Activated CD8-positive, alpha-beta T cell treated with anti-CD3 and anti-CD28 coated beads for 36 hours (primary cell): ENCODE data around the gene SOX18. TPM values are rescaled to one million over a fixed set of nuclear protein-coding genes. Genes with fewer than 3 reads are reported as not detected.

Experiments
- ATAC-seq: fragments of 200-7000 bp; cut with Tn5 transposase; one replicate; pipeline ENCODE4 v1.10.0; 2021; ENCODE audit warnings: mild to moderate bottlenecking, moderate library complexity
- CTCF ChIA-PET: fragments of 350-600 bp; sonication (Branson Sonifier 250); formaldehyde crosslinking; loops from one replicate; lab custom pipeline; 2021; ENCODE audit warnings: antibody characterized with exemption; lab: Charles Lee
- POLR2A ChIA-PET: fragments of 350-600 bp; sonication (Branson Sonifier 250); formaldehyde crosslinking; loops from one replicate; lab custom pipeline; 2021; ENCODE audit warnings: antibody characterized with exemption; lab: Charles Lee
- DNase-seq: peaks from one replicate; pipeline ENCODE4 v3.0.0-alpha.2; 2020
- H3K27ac Mint-ChIP-seq: one replicate; pipeline ENCODE4 v1.8.0; 2021; ENCODE audit warnings: mild to moderate bottlenecking, mixed read lengths
- H3K27me3 Mint-ChIP-seq: one replicate; pipeline ENCODE4 v1.8.0; 2021; ENCODE audit warnings: mixed read lengths
- H3K36me3 Mint-ChIP-seq: one replicate; pipeline ENCODE4 v1.8.0; 2021; ENCODE audit warnings: low read depth, mixed read lengths
- H3K4me1 Mint-ChIP-seq: one replicate; pipeline ENCODE4 v1.8.0; 2021; ENCODE audit warnings: low read depth, mixed read lengths
- H3K4me3 Mint-ChIP-seq: one replicate; pipeline ENCODE4 v1.8.0; 2021; ENCODE audit warnings: mild to moderate bottlenecking, moderate library complexity, mixed read lengths
- H3K9me3 Mint-ChIP-seq: one replicate; pipeline ENCODE4 v1.8.0; 2021; ENCODE audit warnings: mixed read lengths
- CTCF ChIP-seq: fragments of 200-600 bp; IDR thresholded peaks from one replicate; pipeline ENCODE4 v1.8.0; 2022; ENCODE audit warnings: antibody characterized with exemption, mild to moderate bottlenecking
- intact Hi-C: fragments of 100-400 bp; cut with micrococcal nuclease; formaldehyde crosslinking; loops from one replicate; pipeline ENCODE4 v1.10.0; 2022
- total RNA-seq, 2 experiments: library from RNA; stranded (reverse); gene quantifications; one replicate each; pipeline ENCODE4 v1.2.3, GENCODE V29; 2021

The SOX18 gene
- total RNA-seq, 2 experiments from 2014 or later = not detected

GRCh38 chr20:64025826-64026412 lies 23.5 kb downstream of the SOX18 start:
- ATAC-seq = no peak
- intact Hi-C loops = no loop called here
- no peak overlapping the region for H3K4me3 Mint-ChIP-seq
- ChIA-PET POLR2A (no interaction called here), CTCF (interaction anchor here (1.5 kb wide), 1 partner anchor 32 kb away, joined by 3 read pairs; no protein-coding TSS in a partner anchor)
- no peak overlapping the region for H3K27ac Mint-ChIP-seq
- no peaks in the 10 kb centered on the region for H3K4me1 Mint-ChIP-seq
- peaks cover 49% of the 10 kb centered on the region for H3K36me3 Mint-ChIP-seq
- no peaks in the 10 kb centered on the region for H3K27me3 Mint-ChIP-seq
- no peak for TF ChIP-seq CTCF
- H3K9me3 Mint-ChIP-seq = no peaks in the 10 kb centered on the region
- no peak for DNase-seq

- intact Hi-C loops = no loop called here
- Mint-ChIP-seq H3K27me3 (no peaks in the 10 kb centered on the region), H3K4me3 (no peak overlapping the region), H3K9me3 (no peaks in the 10 kb centered on the region), H3K4me1 (no peaks in the 10 kb centered on the region), H3K27ac (no peak overlapping the region), H3K36me3 (peaks cover 46% of the 10 kb centered on the region)
- POLR2A ChIA-PET = interaction anchor here (1.0 kb wide), 1 partner anchor 119 kb away, joined by 3 read pairs; no protein-coding TSS in a partner anchor
- TF ChIP-seq CTCF = no peak
- ATAC-seq (no peak), DNase-seq (no peak)
- CTCF ChIA-PET = no interaction called here
These were observed 24.2 kb downstream of the SOX18 start for GRCh38 chr20:64025101-64025825.

- Mint-ChIP-seq H3K9me3 (no peaks in the 10 kb centered on the region), H3K4me3 (no peak overlapping the region), H3K27me3 (no peaks in the 10 kb centered on the region), H3K36me3 (peaks cover 46% of the 10 kb centered on the region), H3K27ac (no peak overlapping the region), H3K4me1 (no peaks in the 10 kb centered on the region)
- ChIA-PET POLR2A (interaction anchor here (0.6 to 1.0 kb wide), 2 partner anchors 119 to 506 kb away, joined by 3 read pairs; no protein-coding TSS in a partner anchor), CTCF (no interaction called here)
- ATAC-seq (no peak), DNase-seq (no peak)
- intact Hi-C loops = no loop called here
- TF ChIP-seq CTCF = no peak
These were observed 25.1 kb downstream of the SOX18 start for GRCh38 chr20:64024141-64024990.

GRCh38 chr20:64023361-64024140 lies 25.9 kb downstream of the SOX18 start:
- no peak for TF ChIP-seq CTCF
- H3K36me3 Mint-ChIP-seq = peaks cover 50% of the 10 kb centered on the region
- H3K27ac Mint-ChIP-seq = no peak overlapping the region
- no peak overlapping the region for H3K4me3 Mint-ChIP-seq
- no peaks in the 10 kb centered on the region for H3K9me3 Mint-ChIP-seq
- ChIA-PET CTCF (no interaction called here), POLR2A (interaction anchor here (0.6 to 1.0 kb wide), 2 partner anchors 12 to 505 kb away, joined by 3 to 5 read pairs; partner anchors contain the start of gene C20orf204)
- intact Hi-C loops = no loop called here
- no peaks in the 10 kb centered on the region for H3K27me3 Mint-ChIP-seq
- DNase-seq (no peak), ATAC-seq (no peak)
- no peaks in the 10 kb centered on the region for H3K4me1 Mint-ChIP-seq
